HepG2 (cell line): ENCODE measurements around the gene CD151. TPM values are rescaled to one million over a fixed set of nuclear protein-coding genes. Genes with fewer than 3 reads are reported as not detected.

Experiments
- ARHGAP35 ChIP-seq: sonication (generic); formaldehyde crosslinking; IDR thresholded peaks from 2 replicates; pipeline ENCODE4 v1.9.0; 2022; ENCODE audit warnings: mild to moderate bottlenecking, inconsistent platforms, moderate library complexity, missing genetic modification reagents, borderline replicate concordance
- FOXO1 ChIP-seq: sonication (generic); formaldehyde crosslinking; IDR thresholded peaks from 2 replicates; pipeline ENCODE4 v1.4.0; 2020; ENCODE audit warnings: missing genetic modification reagents
- NR2C2 ChIP-seq: sonication (generic); formaldehyde crosslinking; IDR thresholded peaks from 2 replicates; pipeline ENCODE4 v1.4.0; 2020; ENCODE audit warnings: missing genetic modification reagents, mild to moderate bottlenecking, moderate library complexity, borderline replicate concordance
- ZNF562 ChIP-seq: sonication (generic); formaldehyde crosslinking; IDR thresholded peaks from 2 replicates; pipeline ENCODE4 v1.8.0; 2022; ENCODE audit warnings: missing genetic modification reagents, borderline replicate concordance
- polyA plus RNA-seq, 8 experiments: library from polyadenylated mRNA; depleted of rRNA in 3 of 8; stranded (reverse) in 7 of 8; unstranded in 1 of 8; fragments of >200 nt; fragmentation: Illumina TruSeq in 4 of 8; extraction: Trizol in 4 of 8; gene quantifications; 2 replicates each; pipeline versions ENCODE4 v1.2.1 to v1.2.3, GENCODE V29; 2011 to 2016; ENCODE audit warnings: low read depth in 4 of 8, missing spikeins in 1 of 8, mixed read lengths in 1 of 8; ENCODE audit not compliant: insufficient read depth in 1 of 8
- total RNA-seq, 5 experiments: library from RNA; depleted of rRNA; stranded (reverse); fragments of >200 nt; fragmentation: Illumina TruSeq; extraction: Trizol; gene quantifications; 2 replicates each; pipeline ENCODE4 v1.2.3, GENCODE V29; 2016; ENCODE audit warnings: low read depth in 1 of 5
- TF ChIP-seq, protein P1 (sequence below), 2 experiments: fragments of 450-650 bp in 1 of 2; sonication (generic) in 1 of 2; formaldehyde crosslinking in 1 of 2; IDR thresholded peaks; 2 replicates each; pipeline versions ENCODE4 v1.6.1 to v1.8.0; 2016 to 2022; ENCODE audit warnings: antibody characterized with exemption in 1 of 2, mild to moderate bottlenecking in 1 of 2, missing genetic modification reagents in 1 of 2
- TF ChIP-seq, protein P2 (sequence below): sonication (generic); formaldehyde crosslinking; IDR thresholded peaks from 2 replicates; pipeline ENCODE4 v1.4.0; 2020; ENCODE audit warnings: missing genetic modification reagents, borderline replicate concordance
- TF ChIP-seq, protein P3 (sequence below): conservative IDR thresholded peaks from 2 replicates; pipeline ENCODE4 v1.6.1; 2018; ENCODE audit warnings: missing genetic modification reagents
- TF ChIP-seq, protein P4 (sequence below): sonication (generic); formaldehyde crosslinking; IDR thresholded peaks from 2 replicates; pipeline ENCODE4 v1.4.0; 2020; ENCODE audit warnings: missing genetic modification reagents

Gene CD151
- total and polyA plus RNA-seq, 2 of the 13 experiments (the other 11 are each of a cell fraction or from before 2014, with no cell fraction given) = 125 to 197 TPM

DNA sequence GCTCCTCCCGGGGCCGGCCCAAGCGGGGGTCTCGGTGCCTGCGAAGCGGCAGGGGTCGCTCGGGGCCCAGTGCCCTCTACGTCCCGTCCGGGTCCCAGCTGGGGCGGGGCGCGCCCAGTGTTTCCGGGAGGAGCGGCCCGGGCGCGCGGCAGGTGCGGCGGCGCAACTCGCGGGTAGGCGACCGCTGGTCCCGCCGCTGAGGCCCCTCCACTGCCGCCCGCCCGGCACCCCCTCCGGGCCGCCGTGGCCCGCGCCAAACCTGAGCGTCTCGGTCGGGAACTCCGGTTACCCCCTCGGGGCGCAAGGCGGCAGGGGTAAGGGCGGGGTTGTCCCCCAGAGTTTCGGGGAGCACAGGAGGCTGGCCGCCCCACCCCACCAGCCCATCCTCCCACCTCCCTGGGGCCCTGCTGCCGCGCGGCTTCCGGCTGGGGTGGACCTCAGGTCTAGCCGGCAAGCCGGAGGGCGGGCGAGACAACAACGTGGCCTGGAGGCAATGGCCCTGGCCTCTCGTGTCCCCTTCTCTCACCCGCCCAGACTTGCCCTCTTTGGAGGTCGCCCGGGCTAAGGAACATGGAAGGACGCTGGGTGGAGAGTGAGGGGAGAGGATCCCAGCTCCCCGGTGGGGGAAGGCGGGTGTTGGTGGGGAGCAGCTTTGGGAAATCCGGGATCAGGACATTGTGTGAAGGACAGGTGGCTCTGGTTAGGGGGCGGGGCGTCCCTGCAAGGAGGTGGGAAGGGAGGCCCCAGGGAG, 5.4 kb upstream of the CD151 start (continued):
- TF ChIP-seq, protein P1, sequence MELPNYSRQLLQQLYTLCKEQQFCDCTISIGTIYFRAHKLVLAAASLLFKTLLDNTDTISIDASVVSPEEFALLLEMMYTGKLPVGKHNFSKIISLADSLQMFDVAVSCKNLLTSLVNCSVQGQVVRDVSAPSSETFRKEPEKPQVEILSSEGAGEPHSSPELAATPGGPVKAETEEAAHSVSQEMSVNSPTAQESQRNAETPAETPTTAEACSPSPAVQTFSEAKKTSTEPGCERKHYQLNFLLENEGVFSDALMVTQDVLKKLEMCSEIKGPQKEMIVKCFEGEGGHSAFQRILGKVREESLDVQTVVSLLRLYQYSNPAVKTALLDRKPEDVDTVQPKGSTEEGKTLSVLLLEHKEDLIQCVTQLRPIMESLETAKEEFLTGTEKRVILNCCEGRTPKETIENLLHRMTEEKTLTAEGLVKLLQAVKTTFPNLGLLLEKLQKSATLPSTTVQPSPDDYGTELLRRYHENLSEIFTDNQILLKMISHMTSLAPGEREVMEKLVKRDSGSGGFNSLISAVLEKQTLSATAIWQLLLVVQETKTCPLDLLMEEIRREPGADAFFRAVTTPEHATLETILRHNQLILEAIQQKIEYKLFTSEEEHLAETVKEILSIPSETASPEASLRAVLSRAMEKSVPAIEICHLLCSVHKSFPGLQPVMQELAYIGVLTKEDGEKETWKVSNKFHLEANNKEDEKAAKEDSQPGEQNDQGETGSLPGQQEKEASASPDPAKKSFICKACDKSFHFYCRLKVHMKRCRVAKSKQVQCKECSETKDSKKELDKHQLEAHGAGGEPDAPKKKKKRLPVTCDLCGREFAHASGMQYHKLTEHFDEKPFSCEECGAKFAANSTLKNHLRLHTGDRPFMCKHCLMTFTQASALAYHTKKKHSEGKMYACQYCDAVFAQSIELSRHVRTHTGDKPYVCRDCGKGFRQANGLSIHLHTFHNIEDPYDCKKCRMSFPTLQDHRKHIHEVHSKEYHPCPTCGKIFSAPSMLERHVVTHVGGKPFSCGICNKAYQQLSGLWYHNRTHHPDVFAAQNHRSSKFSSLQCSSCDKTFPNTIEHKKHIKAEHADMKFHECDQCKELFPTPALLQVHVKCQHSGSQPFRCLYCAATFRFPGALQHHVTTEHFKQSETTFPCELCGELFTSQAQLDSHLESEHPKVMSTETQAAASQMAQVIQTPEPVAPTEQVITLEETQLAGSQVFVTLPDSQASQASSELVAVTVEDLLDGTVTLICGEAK (IDR thresholded peaks at IDR 0.05) = no peak
- TF ChIP-seq, protein P1 (CRISPR knock-in tag; IDR thresholded peaks at IDR 0.05) = peak; percentile 64; the same call in 1 of the 2 replicates
- TF ChIP-seq, protein P2, sequence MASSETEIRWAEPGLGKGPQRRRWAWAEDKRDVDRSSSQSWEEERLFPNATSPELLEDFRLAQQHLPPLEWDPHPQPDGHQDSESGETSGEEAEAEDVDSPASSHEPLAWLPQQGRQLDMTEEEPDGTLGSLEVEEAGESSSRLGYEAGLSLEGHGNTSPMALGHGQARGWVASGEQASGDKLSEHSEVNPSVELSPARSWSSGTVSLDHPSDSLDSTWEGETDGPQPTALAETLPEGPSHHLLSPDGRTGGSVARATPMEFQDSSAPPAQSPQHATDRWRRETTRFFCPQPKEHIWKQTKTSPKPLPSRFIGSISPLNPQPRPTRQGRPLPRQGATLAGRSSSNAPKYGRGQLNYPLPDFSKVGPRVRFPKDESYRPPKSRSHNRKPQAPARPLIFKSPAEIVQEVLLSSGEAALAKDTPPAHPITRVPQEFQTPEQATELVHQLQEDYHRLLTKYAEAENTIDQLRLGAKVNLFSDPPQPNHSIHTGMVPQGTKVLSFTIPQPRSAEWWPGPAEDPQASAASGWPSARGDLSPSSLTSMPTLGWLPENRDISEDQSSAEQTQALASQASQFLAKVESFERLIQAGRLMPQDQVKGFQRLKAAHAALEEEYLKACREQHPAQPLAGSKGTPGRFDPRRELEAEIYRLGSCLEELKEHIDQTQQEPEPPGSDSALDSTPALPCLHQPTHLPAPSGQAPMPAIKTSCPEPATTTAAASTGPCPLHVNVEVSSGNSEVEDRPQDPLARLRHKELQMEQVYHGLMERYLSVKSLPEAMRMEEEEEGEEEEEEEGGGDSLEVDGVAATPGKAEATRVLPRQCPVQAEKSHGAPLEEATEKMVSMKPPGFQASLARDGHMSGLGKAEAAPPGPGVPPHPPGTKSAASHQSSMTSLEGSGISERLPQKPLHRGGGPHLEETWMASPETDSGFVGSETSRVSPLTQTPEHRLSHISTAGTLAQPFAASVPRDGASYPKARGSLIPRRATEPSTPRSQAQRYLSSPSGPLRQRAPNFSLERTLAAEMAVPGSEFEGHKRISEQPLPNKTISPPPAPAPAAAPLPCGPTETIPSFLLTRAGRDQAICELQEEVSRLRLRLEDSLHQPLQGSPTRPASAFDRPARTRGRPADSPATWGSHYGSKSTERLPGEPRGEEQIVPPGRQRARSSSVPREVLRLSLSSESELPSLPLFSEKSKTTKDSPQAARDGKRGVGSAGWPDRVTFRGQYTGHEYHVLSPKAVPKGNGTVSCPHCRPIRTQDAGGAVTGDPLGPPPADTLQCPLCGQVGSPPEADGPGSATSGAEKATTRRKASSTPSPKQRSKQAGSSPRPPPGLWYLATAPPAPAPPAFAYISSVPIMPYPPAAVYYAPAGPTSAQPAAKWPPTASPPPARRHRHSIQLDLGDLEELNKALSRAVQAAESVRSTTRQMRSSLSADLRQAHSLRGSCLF (CRISPR knock-in tag) = no peak
- TF ChIP-seq, protein P3, sequence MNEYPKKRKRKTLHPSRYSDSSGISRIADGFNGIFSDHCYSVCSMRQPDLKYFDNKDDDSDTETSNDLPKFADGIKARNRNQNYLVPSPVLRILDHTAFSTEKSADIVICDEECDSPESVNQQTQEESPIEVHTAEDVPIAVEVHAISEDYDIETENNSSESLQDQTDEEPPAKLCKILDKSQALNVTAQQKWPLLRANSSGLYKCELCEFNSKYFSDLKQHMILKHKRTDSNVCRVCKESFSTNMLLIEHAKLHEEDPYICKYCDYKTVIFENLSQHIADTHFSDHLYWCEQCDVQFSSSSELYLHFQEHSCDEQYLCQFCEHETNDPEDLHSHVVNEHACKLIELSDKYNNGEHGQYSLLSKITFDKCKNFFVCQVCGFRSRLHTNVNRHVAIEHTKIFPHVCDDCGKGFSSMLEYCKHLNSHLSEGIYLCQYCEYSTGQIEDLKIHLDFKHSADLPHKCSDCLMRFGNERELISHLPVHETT (CRISPR knock-in tag) = peak; percentile 54; the same call in 1 of the 2 replicates
- TF ChIP-seq NR2C2 (CRISPR knock-in tag) (peak; percentile 58; the same call in 1 of the 2 replicates), ZNF562 (no peak), ARHGAP35 (peak; percentile 70; the same call in 1 of the 2 replicates), FOXO1 (CRISPR knock-in tag) (peak; percentile 33; the same call in 1 of the 2 replicates)
- TF ChIP-seq, protein P4, sequence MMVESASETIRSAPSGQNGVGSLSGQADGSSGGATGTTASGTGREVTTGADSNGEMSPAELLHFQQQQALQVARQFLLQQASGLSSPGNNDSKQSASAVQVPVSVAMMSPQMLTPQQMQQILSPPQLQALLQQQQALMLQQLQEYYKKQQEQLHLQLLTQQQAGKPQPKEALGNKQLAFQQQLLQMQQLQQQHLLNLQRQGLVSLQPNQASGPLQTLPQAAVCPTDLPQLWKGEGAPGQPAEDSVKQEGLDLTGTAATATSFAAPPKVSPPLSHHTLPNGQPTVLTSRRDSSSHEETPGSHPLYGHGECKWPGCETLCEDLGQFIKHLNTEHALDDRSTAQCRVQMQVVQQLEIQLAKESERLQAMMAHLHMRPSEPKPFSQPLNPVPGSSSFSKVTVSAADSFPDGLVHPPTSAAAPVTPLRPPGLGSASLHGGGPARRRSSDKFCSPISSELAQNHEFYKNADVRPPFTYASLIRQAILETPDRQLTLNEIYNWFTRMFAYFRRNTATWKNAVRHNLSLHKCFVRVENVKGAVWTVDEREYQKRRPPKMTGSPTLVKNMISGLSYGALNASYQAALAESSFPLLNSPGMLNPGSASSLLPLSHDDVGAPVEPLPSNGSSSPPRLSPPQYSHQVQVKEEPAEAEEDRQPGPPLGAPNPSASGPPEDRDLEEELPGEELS = no peak
